CD4-positive, CD25-positive, alpha-beta regulatory T cell (primary cell): ENCODE results near the gene GRM2. TPM values are rescaled to one million over a fixed set of nuclear protein-coding genes. Genes with fewer than 3 reads are reported as not detected.

Experiments used
- ATAC-seq, 2 donors: fragments of 150-1000 bp; cut with Tn5 transposase; one replicate each; pipeline ENCODE4 v1.10.0; 2021; ENCODE audit warnings: low read depth in 2 of 2, moderate number of reproducible peaks in 2 of 2, moderate library complexity in 1 of 2
- DNase-seq, 3 donors: peaks; one replicate each; pipeline versions ENCODE4 v3.0.0 to v3.0.0-alpha.2; 2012 to 2022; ENCODE audit warnings: mixed read lengths in 1 of 3
- H3K27ac ChIP-seq: one replicate; pipeline ENCODE4 v1.7.0; 2013; ENCODE audit warnings: mild to moderate bottlenecking, low read length; ENCODE audit not compliant: insufficient read depth, poor library complexity, severe bottlenecking
- H3K27me3 ChIP-seq: one replicate; pipeline ENCODE4 v1.7.0; 2013; ENCODE audit warnings: low read length; ENCODE audit not compliant: control insufficient read depth, insufficient read depth
- H3K36me3 ChIP-seq: one replicate; pipeline ENCODE4 v1.7.0; 2013; ENCODE audit warnings: mild to moderate bottlenecking, low read length, moderate library complexity; ENCODE audit not compliant: control insufficient read depth, insufficient read depth
- H3K4me1 ChIP-seq: 2 replicates; pipeline ENCODE4 v1.7.0; 2013; ENCODE audit warnings: mild to moderate bottlenecking, low read length; ENCODE audit not compliant: insufficient read depth, control insufficient read depth, poor library complexity, severe bottlenecking
- H3K4me3 ChIP-seq: one replicate; pipeline ENCODE4 v1.7.0; 2013; ENCODE audit warnings: low read depth, mild to moderate bottlenecking, low read length, moderate library complexity
- H3K9me3 ChIP-seq, 2 experiments: 1 replicate in 1 of 2; 2 replicates in 1 of 2; pipeline ENCODE4 v1.7.0; 2013; ENCODE audit warnings: low read length in 2 of 2, mild to moderate bottlenecking in 1 of 2, moderate library complexity in 1 of 2; ENCODE audit not compliant: control insufficient read depth in 2 of 2
- H3K27ac Mint-ChIP-seq, 3 donors: one replicate each; pipeline ENCODE4 v1.8.0; 2020 to 2022; ENCODE audit warnings: mild to moderate bottlenecking in 3 of 3, mixed read lengths in 3 of 3, moderate library complexity in 2 of 3
- H3K27me3 Mint-ChIP-seq: one replicate; pipeline ENCODE4 v1.8.0; 2022; ENCODE audit warnings: mild to moderate bottlenecking, mixed read lengths
- H3K36me3 Mint-ChIP-seq: one replicate; pipeline ENCODE4 v1.8.0; 2020; ENCODE audit warnings: mixed read lengths
- H3K4me1 Mint-ChIP-seq, 4 donors: one replicate each; pipeline ENCODE4 v1.8.0; 2020 to 2022; ENCODE audit warnings: mixed read lengths in 4 of 4, mild to moderate bottlenecking in 1 of 4
- H3K4me3 Mint-ChIP-seq, 4 donors: one replicate each; pipeline ENCODE4 v1.8.0; 2020 to 2022; ENCODE audit warnings: mild to moderate bottlenecking in 4 of 4, mixed read lengths in 4 of 4, moderate library complexity in 3 of 4
- H3K9me3 Mint-ChIP-seq, 7 donors: one replicate each; pipeline ENCODE4 v1.8.0; 2020 to 2022; ENCODE audit warnings: mixed read lengths in 7 of 7, mild to moderate bottlenecking in 3 of 7, moderate library complexity in 2 of 7
- polyA plus RNA-seq, 4 donors: library from polyadenylated mRNA; unstranded; fragments of 300-500 nt; fragmentation: Illumina TruSeq; gene quantifications; one replicate each; pipeline ENCODE4 v1.2.3, GENCODE V29; 2021
- total RNA-seq: library from RNA; stranded (reverse); gene quantifications from one replicate; pipeline ENCODE4 v1.2.3, GENCODE V29; 2022

Gene GRM2
- total and polyA plus RNA-seq, 5 donors from 2014 or later: 0.29 to 3.0 TPM; not detected in 3

GRCh38 chr3:51715977-51716294, 9.1 kb downstream of the GRM2 start:
- no peak overlapping the region for H3K27ac Mint-ChIP-seq
- no peaks in the 10 kb centered on the region for H3K9me3 Mint-ChIP-seq
- H3K36me3 ChIP-seq: no peaks in the 10 kb centered on the region
- H3K4me3 Mint-ChIP-seq: no peak overlapping the region
- H3K36me3 Mint-ChIP-seq: peaks cover 4% of the 10 kb centered on the region
- no peaks in the 10 kb centered on the region for H3K27me3 Mint-ChIP-seq
- peaks cover 0 to 25% (median 13%) of the 10 kb centered on the region in 4 donors for H3K4me1 Mint-ChIP-seq
- no peak overlapping the region for H3K27ac ChIP-seq
- no peak for DNase-seq
- H3K9me3 ChIP-seq: no peaks in the 10 kb centered on the region
- H3K4me3 ChIP-seq: no peak overlapping the region
- ATAC-seq: no peak
- peaks cover 14% of the 10 kb centered on the region for H3K4me1 ChIP-seq
- no peaks in the 10 kb centered on the region for H3K27me3 ChIP-seq

DNA sequence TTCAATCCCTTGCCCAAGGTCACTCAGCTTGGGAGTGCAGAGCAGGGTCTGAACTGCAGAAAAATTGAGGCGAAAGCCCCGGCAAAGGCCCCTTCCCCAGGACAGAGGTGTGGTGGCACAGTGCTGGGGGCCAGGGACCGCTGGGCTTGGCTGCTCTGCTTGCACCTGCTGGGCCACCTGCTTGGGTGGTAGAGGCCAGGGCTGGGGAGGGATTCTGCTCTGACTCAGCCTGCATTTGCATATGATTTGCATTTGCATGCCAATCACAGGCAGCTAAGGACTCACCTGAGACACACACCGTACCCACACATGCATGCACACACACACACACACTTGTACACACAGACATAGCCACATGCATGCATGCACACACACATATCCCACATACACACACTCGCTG, 9.9 kb downstream of the GRM2 start:
- H3K4me1 Mint-ChIP-seq: peaks cover 0 to 34% (median 17%) of the 10 kb centered on the region in 4 donors
- H3K4me3 Mint-ChIP-seq: peak overlapping the region in 1 of 4 donors; percentile 81
- H3K9me3 Mint-ChIP-seq: no peaks in the 10 kb centered on the region
- DNase-seq: no peak
- H3K27me3 Mint-ChIP-seq: no peaks in the 10 kb centered on the region
- H3K27me3 ChIP-seq: no peaks in the 10 kb centered on the region
- H3K27ac ChIP-seq: no peak overlapping the region
- no peak overlapping the region for H3K4me3 ChIP-seq
- no peaks in the 10 kb centered on the region for H3K9me3 ChIP-seq
- no peak for ATAC-seq
- peaks cover 4% of the 10 kb centered on the region for H3K36me3 Mint-ChIP-seq
- no peak overlapping the region for H3K27ac Mint-ChIP-seq
- peaks cover 23% of the 10 kb centered on the region for H3K4me1 ChIP-seq
- no peaks in the 10 kb centered on the region for H3K36me3 ChIP-seq

- peaks cover 0 to 40% (median 18%) of the 10 kb centered on the region in 4 donors for H3K4me1 Mint-ChIP-seq
- H3K36me3 Mint-ChIP-seq: peaks cover 4% of the 10 kb centered on the region
- DNase-seq (no peak), ATAC-seq (no peak)
- no peak overlapping the region for H3K4me3 ChIP-seq
- no peak overlapping the region for H3K27ac Mint-ChIP-seq
- no peaks in the 10 kb centered on the region for H3K27me3 ChIP-seq
- H3K27ac ChIP-seq: no peak overlapping the region
- H3K36me3 ChIP-seq: no peaks in the 10 kb centered on the region
- H3K27me3 Mint-ChIP-seq: no peaks in the 10 kb centered on the region
- no peak overlapping the region for H3K4me3 Mint-ChIP-seq
- peaks cover 23% of the 10 kb centered on the region for H3K4me1 ChIP-seq
- peaks cover 0 to under 1% (median 0%) of the 10 kb centered on the region in 7 donors for H3K9me3 Mint-ChIP-seq
- H3K9me3 ChIP-seq: no peaks in the 10 kb centered on the region
Observed at GRCh38 chr3:51717446-51717845, 10.6 kb downstream of the GRM2 start.

DNA sequence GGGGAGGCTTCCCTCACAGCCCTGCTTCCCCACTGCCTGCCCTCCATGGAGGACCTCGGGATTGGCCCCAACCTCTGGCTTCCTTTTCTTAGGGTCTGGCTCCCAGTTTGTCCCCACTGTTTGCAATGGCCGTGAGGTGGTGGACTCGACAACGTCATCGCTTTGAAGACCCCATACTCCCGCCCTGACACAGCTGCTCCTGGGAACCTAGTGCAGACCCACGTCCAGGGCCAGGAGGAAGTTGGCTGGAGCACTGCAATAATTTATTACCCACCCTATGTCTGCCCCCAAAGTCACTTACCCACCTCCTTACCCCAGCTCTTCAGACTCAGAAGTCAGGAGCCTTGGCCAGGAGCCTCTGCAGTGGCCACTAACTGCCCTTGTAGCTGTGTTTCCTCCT, 11.1 kb downstream of the GRM2 start:
- DNase-seq (no peak), ATAC-seq (no peak)
- H3K27ac ChIP-seq: no peak overlapping the region
- H3K36me3 ChIP-seq: no peaks in the 10 kb centered on the region
- no peaks in the 10 kb centered on the region for H3K9me3 ChIP-seq
- no peak overlapping the region for H3K4me3 Mint-ChIP-seq
- no peak overlapping the region for H3K4me3 ChIP-seq
- H3K36me3 Mint-ChIP-seq: peaks cover 4% of the 10 kb centered on the region
- H3K9me3 Mint-ChIP-seq: peaks cover 0 to 1% (median 0%) of the 10 kb centered on the region in 7 donors
- H3K4me1 ChIP-seq: peaks cover 23% of the 10 kb centered on the region
- H3K27ac Mint-ChIP-seq: no peak overlapping the region
- H3K27me3 ChIP-seq: no peaks in the 10 kb centered on the region
- H3K4me1 Mint-ChIP-seq: peaks cover 0 to 41% (median 19%) of the 10 kb centered on the region in 4 donors
- H3K27me3 Mint-ChIP-seq: no peaks in the 10 kb centered on the region

DNA sequence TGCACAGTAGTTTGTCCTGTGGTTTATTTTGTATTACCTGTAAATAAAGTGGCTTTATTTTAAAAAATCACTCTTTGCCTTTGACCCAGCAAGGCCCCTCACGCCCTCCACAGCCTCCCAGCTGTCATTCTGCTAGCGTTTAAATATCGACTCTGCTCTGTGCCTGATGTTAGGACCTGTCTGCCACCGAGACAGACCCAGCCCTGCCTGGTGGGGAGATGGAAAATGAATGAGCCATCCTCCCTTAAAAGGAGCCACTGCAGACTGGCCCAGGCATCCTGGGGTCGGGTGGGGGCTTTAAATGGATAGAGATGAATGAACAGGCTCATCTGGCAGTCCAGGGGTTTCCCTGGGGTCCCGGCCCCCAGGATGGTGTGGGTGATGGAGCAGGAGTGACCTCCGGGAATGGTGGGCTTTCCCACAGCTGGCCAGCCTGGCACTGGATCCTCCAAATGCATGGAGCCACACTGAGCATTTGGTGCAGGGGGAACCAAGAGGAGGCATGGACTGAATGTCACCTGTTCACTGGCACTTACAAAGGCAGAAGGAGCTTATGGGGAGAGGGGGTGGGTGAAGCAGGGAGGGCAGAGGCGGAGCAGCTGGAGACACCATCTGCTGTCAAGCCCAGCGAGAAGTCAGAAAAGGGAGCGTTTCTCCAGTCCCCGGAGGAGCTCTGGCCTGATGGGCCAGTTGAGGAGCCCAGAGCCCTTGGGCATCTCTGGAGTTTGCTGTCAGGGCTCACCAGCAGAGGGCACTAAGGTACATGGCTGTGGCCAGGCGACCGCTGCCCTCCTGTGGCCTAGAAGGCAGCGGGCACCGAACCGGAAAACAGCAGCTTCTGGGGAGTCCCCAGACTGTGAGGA, 11.9 kb downstream of the GRM2 start:
- DNase-seq: peak in 2 of 3 donors; percentile 16 to 83
- Mint-ChIP-seq H3K4me3 (no peak overlapping the region), H3K9me3 (peaks cover 0 to 1% (median 0%) of the 10 kb centered on the region in 7 donors), H3K27me3 (no peaks in the 10 kb centered on the region), H3K36me3 (peaks cover 4% of the 10 kb centered on the region), H3K4me1 (peaks cover 0 to 41% (median 18%) of the 10 kb centered on the region in 4 donors), H3K27ac (peak overlapping the region in 2 of 3 donors; percentile 31 to 35)
- Histone ChIP-seq H3K27ac (no peak overlapping the region), H3K27me3 (no peaks in the 10 kb centered on the region), H3K36me3 (no peaks in the 10 kb centered on the region), H3K4me1 (peaks cover 23% of the 10 kb centered on the region), H3K4me3 (no peak overlapping the region), H3K9me3 (no peaks in the 10 kb centered on the region)
- peak; percentile 42 to 59 for ATAC-seq

DNA sequence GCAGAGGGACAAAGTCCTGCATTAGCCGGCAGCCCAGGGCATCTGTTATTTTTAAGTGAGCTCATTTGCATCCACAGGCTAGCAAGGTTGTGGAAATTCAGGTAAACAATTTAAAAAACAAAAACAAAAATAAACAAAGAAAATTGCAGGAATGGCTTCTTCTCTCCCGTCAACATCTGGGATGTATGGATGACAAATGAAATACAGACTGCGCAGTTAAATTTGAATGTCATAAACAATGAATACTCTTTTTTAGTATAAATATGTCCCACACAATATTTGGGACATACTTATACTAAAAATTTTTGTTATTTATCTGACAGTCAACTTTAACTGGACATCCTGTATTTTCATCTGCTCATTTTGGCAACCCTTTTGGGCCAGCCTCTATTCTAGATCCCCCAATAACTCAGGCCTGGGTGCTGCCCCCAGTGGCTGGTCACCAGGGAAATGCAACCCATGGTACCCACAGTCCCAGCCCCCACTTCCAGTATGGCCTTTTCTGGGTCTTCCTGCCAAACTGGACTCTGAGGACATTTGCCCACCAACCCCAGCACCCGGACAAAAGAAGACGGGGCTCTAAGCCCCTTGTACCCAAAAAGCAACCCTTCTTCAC, 12.7 kb downstream of the GRM2 start:
- H3K36me3 Mint-ChIP-seq: peaks cover 4% of the 10 kb centered on the region
- no peak for ATAC-seq
- Histone ChIP-seq H3K4me1 (peaks cover 23% of the 10 kb centered on the region), H3K27me3 (no peaks in the 10 kb centered on the region), H3K9me3 (no peaks in the 10 kb centered on the region), H3K4me3 (no peak overlapping the region), H3K36me3 (no peaks in the 10 kb centered on the region), H3K27ac (no peak overlapping the region)
- H3K27me3 Mint-ChIP-seq: no peaks in the 10 kb centered on the region
- peaks cover 0 to 41% (median 16%) of the 10 kb centered on the region in 4 donors for H3K4me1 Mint-ChIP-seq
- no peak for DNase-seq
- H3K4me3 Mint-ChIP-seq: no peak overlapping the region
- H3K27ac Mint-ChIP-seq: peak overlapping the region in 1 of 3 donors; percentile 88
- H3K9me3 Mint-ChIP-seq: peaks cover 0 to 1% (median 0%) of the 10 kb centered on the region in 7 donors

DNA sequence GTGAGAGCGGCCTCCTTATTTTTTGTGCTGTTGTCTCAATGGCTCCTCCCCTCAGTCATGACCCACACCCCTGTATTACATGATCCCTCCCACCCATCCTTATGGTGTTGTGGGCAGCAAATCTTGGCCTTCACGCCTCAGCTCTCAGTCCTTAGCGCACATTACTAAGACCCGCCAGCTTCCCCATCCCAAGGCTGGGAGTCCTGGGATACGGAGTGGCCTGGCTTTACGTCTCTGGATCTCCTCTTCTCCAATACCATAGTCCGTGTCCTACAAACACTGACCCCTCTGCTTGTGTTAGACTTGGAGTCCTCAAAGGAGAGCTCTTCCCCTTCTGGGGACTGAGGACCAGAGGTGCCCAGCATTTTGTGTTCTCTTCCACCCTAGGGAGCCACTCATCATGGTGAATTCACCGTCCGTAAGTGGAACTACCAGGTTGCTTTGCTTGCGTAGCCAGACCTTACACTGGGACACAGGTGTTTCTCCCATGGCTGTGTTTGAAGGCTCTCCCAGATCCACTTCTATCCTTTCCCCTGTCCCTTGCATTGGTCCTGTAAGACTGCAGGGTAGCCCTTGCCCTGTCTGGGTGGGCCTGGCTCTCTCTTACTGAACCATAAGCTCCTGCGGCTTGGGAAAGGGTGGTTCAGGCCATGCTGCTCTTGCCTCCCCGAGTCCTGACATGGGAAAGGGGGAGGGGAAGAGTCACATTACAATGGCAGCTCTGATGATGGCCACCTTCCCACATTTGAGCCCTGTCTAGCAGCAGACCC, 13.6 kb downstream of the GRM2 start:
- no peak overlapping the region for H3K4me3 Mint-ChIP-seq
- peaks cover 23% of the 10 kb centered on the region for H3K4me1 ChIP-seq
- ATAC-seq: no peak
- H3K27me3 Mint-ChIP-seq: no peaks in the 10 kb centered on the region
- peak overlapping the region in 2 of 3 donors; percentile 47 to 88 for H3K27ac Mint-ChIP-seq
- peaks cover 4% of the 10 kb centered on the region for H3K36me3 Mint-ChIP-seq
- no peak overlapping the region for H3K27ac ChIP-seq
- no peaks in the 10 kb centered on the region for H3K9me3 ChIP-seq
- peaks cover 0 to 3% (median 0%) of the 10 kb centered on the region in 7 donors for H3K9me3 Mint-ChIP-seq
- no peak overlapping the region for H3K4me3 ChIP-seq
- H3K36me3 ChIP-seq: no peaks in the 10 kb centered on the region
- DNase-seq: no peak
- no peaks in the 10 kb centered on the region for H3K27me3 ChIP-seq
- peaks cover 0 to 41% (median 16%) of the 10 kb centered on the region in 4 donors for H3K4me1 Mint-ChIP-seq
